BE2C (cell line): ENCODE measurements around the gene CHD1L.
"Not testable (repeated sequence)": the region's sequence is repeated elsewhere in the genome, so short reads cannot be mapped to it uniquely, and the experiment has no call there.

ENCODE experiments used
- DNase-seq: peaks from one replicate; pipeline ENCODE4 v3.0.0-alpha.2; 2020
- H3K27me3 ChIP-seq: fragments of 250-450 bp; sonication (Bioruptor Pico); 2 replicates; pipeline ENCODE4 v1.5.1; 2020; ENCODE audit warnings: mild to moderate bottlenecking
- H3K36me3 ChIP-seq: fragments of 250-450 bp; sonication (Bioruptor Pico); 2 replicates; pipeline ENCODE4 v1.5.1; 2020; ENCODE audit warnings: mild to moderate bottlenecking
- H3K4me1 ChIP-seq: fragments of 250-450 bp; sonication (Bioruptor Pico); 2 replicates; pipeline ENCODE4 v1.5.1; 2020
- H3K4me3 ChIP-seq: 2 replicates; pipeline ENCODE4 v1.5.1; 2011; ENCODE audit warnings: low read depth, low read length
- H3K9me3 ChIP-seq: fragments of 250-450 bp; sonication (Bioruptor Pico); 2 replicates; pipeline ENCODE4 v1.5.1; 2020
- CTCF ChIP-seq: IDR thresholded peaks from 2 replicates; pipeline ENCODE4 v1.5.1; 2012; ENCODE audit warnings: mild to moderate bottlenecking, low read depth, low read length

CHD1L gene

DNA sequence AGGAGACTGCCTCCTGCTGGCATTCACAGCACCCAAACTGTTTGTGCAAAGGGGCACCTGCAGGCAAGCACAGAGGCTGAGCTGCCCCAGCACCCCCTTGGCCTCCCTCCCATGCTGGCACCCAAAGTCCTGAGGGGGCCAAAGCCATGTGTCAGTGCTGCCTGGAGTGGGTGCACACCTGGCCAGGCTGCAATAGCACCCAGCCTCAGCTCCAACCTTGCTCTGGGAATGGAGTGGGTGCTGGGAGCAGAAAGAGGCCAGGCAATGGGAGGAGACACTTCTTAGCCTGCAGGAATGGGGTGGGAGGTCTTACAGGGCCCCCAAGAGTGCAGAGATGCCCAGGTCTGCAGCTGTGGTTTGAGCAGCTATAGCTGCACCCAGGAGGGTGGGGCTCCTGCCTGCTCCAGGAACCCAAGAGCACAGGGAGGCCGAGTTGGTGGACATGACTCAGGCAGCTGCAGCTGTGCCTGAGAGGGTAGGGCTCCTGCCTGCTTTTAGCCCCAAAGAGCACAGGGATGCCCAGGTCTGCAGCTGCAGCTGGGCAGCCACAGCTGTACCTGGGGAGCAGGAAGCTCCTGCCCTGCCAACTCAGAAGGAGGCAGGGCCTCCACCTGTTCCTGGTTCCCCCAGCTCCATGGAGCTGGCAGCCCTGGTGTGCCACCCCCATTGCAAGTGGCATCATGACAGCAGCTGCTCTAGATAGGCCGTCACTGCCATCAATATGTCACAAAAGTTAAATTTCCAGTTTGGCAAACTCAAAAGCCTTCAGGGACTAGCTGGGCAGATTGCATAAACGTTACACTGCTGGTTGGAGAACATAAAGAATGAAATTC, 5.3 kb upstream of the CHD1L start:
- H3K27me3 ChIP-seq = no peaks in the 10 kb centered on the region
- H3K4me1 ChIP-seq = no peaks in the 10 kb centered on the region
- TF ChIP-seq CTCF = no peak
- DNase-seq = no peak
- H3K4me3 ChIP-seq = no peak overlapping the region
- no peaks in the 10 kb centered on the region for H3K9me3 ChIP-seq
- H3K36me3 ChIP-seq = no peaks in the 10 kb centered on the region

DNA sequence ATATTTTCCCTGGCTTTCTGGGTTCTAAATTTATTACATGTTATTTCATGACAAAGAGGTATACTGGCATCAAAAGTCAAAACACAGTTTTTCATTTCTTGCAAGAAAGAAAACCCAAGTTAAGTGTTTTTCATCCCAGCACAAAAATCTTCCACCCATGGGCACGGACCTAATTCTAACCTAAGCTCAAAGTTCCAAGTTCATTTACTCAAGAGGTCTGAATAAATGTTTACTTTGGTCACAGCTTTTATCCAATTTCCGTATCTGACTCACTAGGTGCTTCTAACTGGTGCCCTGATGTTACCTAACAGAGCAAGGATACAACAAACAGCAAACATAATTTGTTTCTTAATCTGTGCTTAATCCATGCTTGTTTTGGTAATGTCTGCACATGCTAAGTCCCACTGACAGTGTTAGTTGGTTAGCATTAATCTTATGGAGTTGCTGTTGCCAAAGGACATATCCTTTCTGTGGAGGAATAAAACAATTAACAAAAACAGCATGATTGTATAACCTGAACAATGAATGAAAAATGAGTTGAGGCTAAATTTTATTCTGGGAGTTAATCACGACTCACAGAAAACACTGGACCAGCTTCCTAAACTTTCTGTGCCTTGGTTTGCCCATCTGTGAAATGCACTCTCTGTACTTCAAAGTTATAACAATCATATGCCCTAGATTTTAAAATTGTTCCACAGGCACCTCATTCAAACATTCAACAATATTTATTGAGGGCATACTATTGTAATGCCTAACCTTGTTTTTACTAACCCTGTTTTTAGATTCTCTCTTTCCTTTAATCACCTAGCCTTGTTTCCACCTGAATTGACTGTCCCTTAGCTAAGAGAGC, 4.2 kb upstream of the CHD1L start:
- DNase-seq = no peak
- TF ChIP-seq CTCF = no peak
- Histone ChIP-seq H3K36me3 (no peaks in the 10 kb centered on the region), H3K9me3 (no peaks in the 10 kb centered on the region), H3K4me1 (no peaks in the 10 kb centered on the region), H3K27me3 (no peaks in the 10 kb centered on the region), H3K4me3 (no peak overlapping the region)

- Histone ChIP-seq H3K9me3 (no peaks in the 10 kb centered on the region), H3K4me1 (no peaks in the 10 kb centered on the region), H3K27me3 (no peaks in the 10 kb centered on the region), H3K4me3 (no peak overlapping the region), H3K36me3 (no peaks in the 10 kb centered on the region)
- TF ChIP-seq CTCF = no peak
- no peak for DNase-seq
These were observed 3.3 kb upstream of the CHD1L start for GRCh38 chr1:147238925-147239820.

- not testable (repeated sequence) for DNase-seq, H3K36me3 ChIP-seq, H3K27me3 ChIP-seq, H3K4me3 ChIP-seq, H3K9me3 ChIP-seq, H3K4me1 ChIP-seq
These were observed 2.3 kb upstream of the CHD1L start for GRCh38 chr1:147240131-147240721.

- DNase-seq = no peak
- no peaks in the 10 kb centered on the region for H3K9me3 ChIP-seq
- no peaks in the 10 kb centered on the region for H3K4me1 ChIP-seq
- no peak for TF ChIP-seq CTCF
- H3K27me3 ChIP-seq = no peaks in the 10 kb centered on the region
- H3K4me3 ChIP-seq = peak overlapping the region; percentile 98
- no peaks in the 10 kb centered on the region for H3K36me3 ChIP-seq
These were observed 493 bp upstream of the CHD1L start for GRCh38 chr1:147241934-147242448.
